B cell (primary cell): ENCODE data around the gene C19orf18. TPM values are rescaled to one million over a fixed set of nuclear protein-coding genes. Genes with fewer than 3 reads are reported as not detected.

Experiments used
- ATAC-seq: fragments of 200-7000 bp; cut with Tn5 transposase; one replicate; pipeline ENCODE4 v1.10.0; 2021; ENCODE audit warnings: low read depth, mild to moderate bottlenecking, moderate number of reproducible peaks, moderate library complexity
- CTCF ChIA-PET: fragments of 350-600 bp; sonication (Branson Sonifier 250); formaldehyde crosslinking; loops from one replicate; lab custom pipeline; 2021; ENCODE audit warnings: antibody characterized with exemption, inconsistent platforms; lab: Charles Lee
- POLR2A ChIA-PET: fragments of 350-600 bp; sonication (Branson Sonifier 250); formaldehyde crosslinking; loops from one replicate; lab custom pipeline; 2021; ENCODE audit warnings: antibody characterized with exemption; lab: Charles Lee
- DNase-seq: peaks from one replicate; pipeline ENCODE4 v3.0.0; 2013
- H2AFZ ChIP-seq: 2 replicates; pipeline ENCODE4 v1.6.1; 2012; ENCODE audit warnings: mild to moderate bottlenecking, low read depth, low read length; ENCODE audit not compliant: insufficient read depth, poor library complexity, severe bottlenecking
- H3K27ac ChIP-seq, 2 donors: 1 replicate in 1 of 2; 2 replicates in 1 of 2; pipeline ENCODE4 v1.5.1; 2012 to 2013; ENCODE audit warnings: low read length in 2 of 2, mild to moderate bottlenecking in 2 of 2, moderate library complexity in 1 of 2
- H3K27me3 ChIP-seq, 4 experiments: fragments of 200-600 bp in 1 of 4; sonication (generic) in 1 of 4; replicated peaks in 1 of 4; 1 replicate in 2 of 4; 2 replicates in 2 of 4; pipeline versions ENCODE4 v1.6.1 to v1.7.0; 2013 to 2016; ENCODE audit warnings: low read length in 3 of 4, mild to moderate bottlenecking in 2 of 4, mixed read lengths in 1 of 4, moderate library complexity in 1 of 4; ENCODE audit not compliant: insufficient read depth in 4 of 4, control insufficient read depth in 3 of 4; ENCODE audit errors: control extremely low read depth in 1 of 4
- H3K36me3 ChIP-seq, 2 experiments: replicated peaks in 1 of 2; 1 replicate in 1 of 2; 2 replicates in 1 of 2; pipeline versions ENCODE4 v1.6.1 to v1.7.1; 2013; ENCODE audit warnings: low read length in 1 of 2; ENCODE audit not compliant: insufficient read depth in 2 of 2, control insufficient read depth in 1 of 2; ENCODE audit errors: control extremely low read depth in 1 of 2, extremely low read depth in 1 of 2
- H3K4me1 ChIP-seq, 2 donors: fragments of 200-600 bp in 1 of 2; sonication (generic) in 1 of 2; 1 replicate in 1 of 2; 2 replicates in 1 of 2; pipeline versions ENCODE4 v1.5.1 to v1.6.1; 2013 to 2017; ENCODE audit warnings: low read length in 2 of 2; ENCODE audit not compliant: control insufficient read depth in 2 of 2, insufficient read depth in 2 of 2
- H3K4me2 ChIP-seq: replicated peaks from 2 replicates; pipeline ENCODE3; 2012; ENCODE audit warnings: mild to moderate bottlenecking, low read depth, low read length; ENCODE audit not compliant: poor library complexity, severe bottlenecking
- H3K4me3 ChIP-seq, 5 experiments: fragments of 200-600 bp in 1 of 5; sonication (generic) in 1 of 5; 1 replicate in 3 of 5; 2 replicates in 2 of 5; pipeline versions ENCODE4 v1.5.1 to v1.7.0; 2011 to 2016; ENCODE audit warnings: low read length in 4 of 5, mild to moderate bottlenecking in 4 of 5, low read depth in 2 of 5, control low read depth in 1 of 5, moderate library complexity in 1 of 5; ENCODE audit not compliant: insufficient read depth in 1 of 5; ENCODE audit errors: control extremely low read depth in 1 of 5, extremely low read depth in 1 of 5
- H3K79me2 ChIP-seq: fragments of 200-600 bp; sonication (generic); one replicate; pipeline ENCODE4 v1.6.0; 2016; ENCODE audit warnings: low read length; ENCODE audit not compliant: control insufficient read depth, insufficient read depth
- H3K9ac ChIP-seq: fragments of 200-600 bp; sonication (generic); 2 replicates; pipeline ENCODE4 v1.6.1; 2017; ENCODE audit warnings: mild to moderate bottlenecking, low read length, moderate library complexity
- H3K9me3 ChIP-seq, 3 donors: one replicate each; pipeline versions ENCODE4 v1.6.1 to v1.7.1; 2013; ENCODE audit warnings: low read length in 2 of 3; ENCODE audit not compliant: control insufficient read depth in 2 of 3, insufficient read depth in 1 of 3; ENCODE audit errors: control extremely low read depth in 1 of 3
- H4K20me1 ChIP-seq: 2 replicates; pipeline ENCODE4 v1.6.0; 2012; ENCODE audit warnings: mild to moderate bottlenecking, low read length; ENCODE audit not compliant: insufficient read depth, control insufficient read depth, poor library complexity, severe bottlenecking
- H3K27ac Mint-ChIP-seq: one replicate; pipeline ENCODE4 v1.8.0; 2021; ENCODE audit warnings: mixed read lengths
- H3K27me3 Mint-ChIP-seq: one replicate; pipeline ENCODE4 v1.8.0; 2021; ENCODE audit warnings: mixed read lengths
- H3K4me1 Mint-ChIP-seq: one replicate; pipeline ENCODE4 v1.8.0; 2021; ENCODE audit warnings: mixed read lengths
- H3K4me3 Mint-ChIP-seq: one replicate; pipeline ENCODE4 v1.8.0; 2021; ENCODE audit warnings: mixed read lengths
- H3K9me3 Mint-ChIP-seq: one replicate; pipeline ENCODE4 v1.8.0; 2022; ENCODE audit warnings: mixed read lengths; ENCODE audit not compliant: insufficient read depth
- EZH2 ChIP-seq: IDR thresholded peaks from 2 replicates; pipeline ENCODE4 v1.6.1; 2012; ENCODE audit warnings: borderline replicate concordance, low read depth, mild to moderate bottlenecking, moderate library complexity, low read length; ENCODE audit not compliant: insufficient read depth, poor library complexity, severe bottlenecking
- WGBS: methylation state at CpG from one replicate; pipeline ENCODE4 v1.1.5; 2013; ENCODE audit warnings: missing lambda C conversion rate; ENCODE audit not compliant: insufficient coverage; 5-methylcytosine and 5-hydroxymethylcytosine counted together
- intact Hi-C: fragments of 100-400 bp; cut with micrococcal nuclease; formaldehyde crosslinking; loops from one replicate; pipeline ENCODE4 v1.10.0; 2022
- polyA plus RNA-seq: library from polyadenylated mRNA; depleted of rRNA; stranded (reverse); fragments of >200 nt; gene quantifications from 2 replicates; pipeline ENCODE4 v1.2.3, GENCODE V29; 2012
- total RNA-seq, 2 donors: library from RNA; stranded (reverse); fragments of 120-200 nt in 1 of 2; gene quantifications; 1 replicate in 1 of 2; 2 replicates in 1 of 2; pipeline versions ENCODE4 v1.2.3 to v1.2.4, GENCODE V29; 2013 to 2022
- TF ChIP-seq, protein P1 (sequence below): fragments of 200-600 bp; IDR thresholded peaks from one replicate; pipeline ENCODE4 v1.8.0; 2022; ENCODE audit warnings: antibody characterized with exemption, mild to moderate bottlenecking

C19orf18 gene
- total and polyA plus RNA-seq, 2 donors (not counting 1 experiment from before 2014, with no cell fraction given) = 1.7 TPM; not detected in 1

DNA sequence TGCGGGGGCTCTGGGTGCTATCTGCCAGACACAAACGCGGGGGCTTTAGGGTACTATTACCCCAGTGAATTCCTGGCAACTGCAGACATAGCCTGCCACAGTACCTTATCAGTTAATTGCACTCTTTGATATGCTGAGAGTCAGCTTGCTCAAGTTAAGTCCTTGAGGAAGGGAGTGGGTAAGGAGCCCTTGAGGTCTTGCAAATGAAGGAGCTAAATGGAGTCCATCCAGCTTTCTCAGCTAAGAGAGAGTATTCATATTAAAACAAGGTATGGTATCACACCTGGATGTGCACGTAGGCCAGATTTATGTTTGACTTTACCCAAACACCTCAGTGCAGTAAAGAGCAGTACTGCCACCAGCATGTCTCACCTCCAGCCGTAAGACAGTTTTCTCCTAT lies 39.8 kb upstream of the C19orf18 start:
- no peak overlapping the region for H3K9ac ChIP-seq
- no peak overlapping the region for H3K27ac ChIP-seq
- no peak overlapping the region for H3K27ac Mint-ChIP-seq
- H3K9me3 Mint-ChIP-seq = peaks cover 3% of the 10 kb centered on the region
- no peak overlapping the region for H3K4me3 Mint-ChIP-seq
- no peaks in the 10 kb centered on the region for H3K36me3 ChIP-seq
- no peak for TF ChIP-seq EZH2
- TF ChIP-seq, protein P1, sequence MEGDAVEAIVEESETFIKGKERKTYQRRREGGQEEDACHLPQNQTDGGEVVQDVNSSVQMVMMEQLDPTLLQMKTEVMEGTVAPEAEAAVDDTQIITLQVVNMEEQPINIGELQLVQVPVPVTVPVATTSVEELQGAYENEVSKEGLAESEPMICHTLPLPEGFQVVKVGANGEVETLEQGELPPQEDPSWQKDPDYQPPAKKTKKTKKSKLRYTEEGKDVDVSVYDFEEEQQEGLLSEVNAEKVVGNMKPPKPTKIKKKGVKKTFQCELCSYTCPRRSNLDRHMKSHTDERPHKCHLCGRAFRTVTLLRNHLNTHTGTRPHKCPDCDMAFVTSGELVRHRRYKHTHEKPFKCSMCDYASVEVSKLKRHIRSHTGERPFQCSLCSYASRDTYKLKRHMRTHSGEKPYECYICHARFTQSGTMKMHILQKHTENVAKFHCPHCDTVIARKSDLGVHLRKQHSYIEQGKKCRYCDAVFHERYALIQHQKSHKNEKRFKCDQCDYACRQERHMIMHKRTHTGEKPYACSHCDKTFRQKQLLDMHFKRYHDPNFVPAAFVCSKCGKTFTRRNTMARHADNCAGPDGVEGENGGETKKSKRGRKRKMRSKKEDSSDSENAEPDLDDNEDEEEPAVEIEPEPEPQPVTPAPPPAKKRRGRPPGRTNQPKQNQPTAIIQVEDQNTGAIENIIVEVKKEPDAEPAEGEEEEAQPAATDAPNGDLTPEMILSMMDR = no peak
- DNase-seq (no peak), ATAC-seq (no peak)
- H3K4me3 ChIP-seq = no peak overlapping the region
- CTCF ChIA-PET = no interaction called here
- H3K4me1 ChIP-seq = peaks cover 3 to 8% of the 10 kb centered on the region in 2 donors
- H4K20me1 ChIP-seq = no peaks in the 10 kb centered on the region
- H3K4me1 Mint-ChIP-seq = peaks cover 6% of the 10 kb centered on the region
- H3K27me3 Mint-ChIP-seq = peaks cover 3% of the 10 kb centered on the region
- no peak overlapping the region for H3K4me2 ChIP-seq
- intact Hi-C loops = no loop called here
- H3K27me3 ChIP-seq = peaks cover 0 to 4% (median 0%) of the 10 kb centered on the region in 4 experiments
- H3K79me2 ChIP-seq = no peaks in the 10 kb centered on the region
- POLR2A ChIA-PET = no interaction called here
- WGBS = 62% methylated on average over 5 of the region's 5 CpGs
- H3K9me3 ChIP-seq = peaks cover 0 to 54% (median 12%) of the 10 kb centered on the region in 3 donors
- no peak overlapping the region for H2AFZ ChIP-seq

DNA sequence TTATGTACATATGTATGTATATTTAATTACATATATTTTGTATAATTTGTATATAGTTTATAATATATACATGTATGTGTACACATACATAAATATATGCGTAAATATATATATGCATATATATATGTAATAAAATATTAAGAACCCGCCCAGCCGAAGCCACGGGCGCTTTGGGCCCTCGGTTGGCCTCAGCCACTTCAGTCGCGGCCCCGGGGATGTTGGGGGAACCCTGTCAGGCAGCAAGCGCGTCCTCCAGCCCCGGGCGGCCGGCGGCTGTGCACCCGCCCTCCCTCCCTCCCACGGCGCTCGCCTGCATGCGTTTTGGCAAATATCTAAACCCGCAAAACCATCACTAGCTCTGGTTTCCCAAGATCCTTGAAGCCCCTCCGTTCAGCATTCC lies 36.2 kb upstream of the C19orf18 start:
- H3K79me2 ChIP-seq = no peaks in the 10 kb centered on the region
- H4K20me1 ChIP-seq = no peaks in the 10 kb centered on the region
- intact Hi-C loops = no loop called here
- TF ChIP-seq, protein P1 = no peak
- no peak for TF ChIP-seq EZH2
- no peak overlapping the region for H3K4me3 ChIP-seq
- ATAC-seq = no peak
- H3K4me1 ChIP-seq = peaks cover 4 to 9% of the 10 kb centered on the region in 2 donors
- H3K4me2 ChIP-seq = no peak overlapping the region
- Mint-ChIP-seq H3K27ac (no peak overlapping the region), H3K4me3 (peak overlapping the region; percentile 23), H3K27me3 (no peaks in the 10 kb centered on the region), H3K4me1 (peaks cover 10% of the 10 kb centered on the region), H3K9me3 (peaks cover 8% of the 10 kb centered on the region)
- H3K27ac ChIP-seq = no peak overlapping the region
- no peak overlapping the region for H2AFZ ChIP-seq
- WGBS = 82% methylated on average over 14 of the region's 22 CpGs
- POLR2A ChIA-PET = no interaction called here
- H3K27me3 ChIP-seq = no peaks in the 10 kb centered on the region
- peaks cover 0 to 65% (median 37%) of the 10 kb centered on the region in 3 donors for H3K9me3 ChIP-seq
- H3K36me3 ChIP-seq = peaks cover 1 to 12% of the 10 kb centered on the region in 2 experiments
- H3K9ac ChIP-seq = no peak overlapping the region
- DNase-seq = no peak
- CTCF ChIA-PET = no interaction called here
